Measurements from ENCODE around the gene RHBDL3. TPM values are rescaled to one million over a fixed set of nuclear protein-coding genes. Genes with fewer than 3 reads are reported as not detected.
"Not testable (repeated sequence)": the region's sequence is repeated elsewhere in the genome, so short reads cannot be mapped to it uniquely, and the experiment has no call there.

The RHBDL3 gene, protein sequence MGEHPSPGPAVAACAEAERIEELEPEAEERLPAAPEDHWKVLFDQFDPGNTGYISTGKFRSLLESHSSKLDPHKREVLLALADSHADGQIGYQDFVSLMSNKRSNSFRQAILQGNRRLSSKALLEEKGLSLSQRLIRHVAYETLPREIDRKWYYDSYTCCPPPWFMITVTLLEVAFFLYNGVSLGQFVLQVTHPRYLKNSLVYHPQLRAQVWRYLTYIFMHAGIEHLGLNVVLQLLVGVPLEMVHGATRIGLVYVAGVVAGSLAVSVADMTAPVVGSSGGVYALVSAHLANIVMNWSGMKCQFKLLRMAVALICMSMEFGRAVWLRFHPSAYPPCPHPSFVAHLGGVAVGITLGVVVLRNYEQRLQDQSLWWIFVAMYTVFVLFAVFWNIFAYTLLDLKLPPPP
- polyA plus RNA-seq (ENCODE audit: insufficient read length) = 1.1 TPM

DNA sequence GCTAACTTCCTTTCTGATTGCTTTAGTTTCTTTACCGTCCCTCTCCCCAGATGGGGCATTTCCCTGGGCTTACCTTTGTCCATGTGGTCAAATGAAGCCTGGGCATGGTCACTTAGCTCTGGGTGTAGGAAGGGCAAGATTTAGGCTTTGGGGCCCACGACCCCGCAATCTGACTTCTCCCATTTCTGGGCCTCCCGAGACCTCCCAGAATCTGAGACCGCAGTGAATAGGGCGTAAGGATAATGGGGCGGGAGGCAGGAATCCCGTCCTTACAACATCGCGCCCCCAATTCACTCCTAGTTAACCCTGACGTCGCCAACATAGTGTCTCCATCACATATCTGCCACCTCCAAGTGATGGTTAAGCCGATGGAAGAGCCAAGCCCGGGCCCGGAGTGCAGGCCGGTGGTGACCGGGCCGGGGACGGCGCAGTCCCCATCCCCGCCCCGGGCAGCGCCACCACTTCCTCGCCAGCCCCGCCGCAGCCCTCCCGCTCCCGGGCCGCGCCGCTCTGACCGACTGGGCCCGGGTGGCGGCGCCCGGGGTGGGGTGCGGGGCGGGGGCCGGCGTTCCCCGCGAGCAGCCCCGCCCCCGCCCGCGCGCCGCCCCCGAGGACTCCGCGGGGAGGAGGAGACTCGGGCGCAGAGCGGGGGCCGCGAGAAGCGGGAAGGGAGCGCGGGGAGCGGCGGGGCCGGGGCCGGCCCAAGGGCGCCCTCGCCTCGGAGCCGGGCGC lies at the start of gene RHBDL3:
Gene RHBDL3 (plus strand): TSS at position 641 of the 732 bp plus-strand sequence. CDS start 358 bp downstream, outside the sequence.
- DNase-seq (ENCODE audit: low read depth) = no peak

DNA sequence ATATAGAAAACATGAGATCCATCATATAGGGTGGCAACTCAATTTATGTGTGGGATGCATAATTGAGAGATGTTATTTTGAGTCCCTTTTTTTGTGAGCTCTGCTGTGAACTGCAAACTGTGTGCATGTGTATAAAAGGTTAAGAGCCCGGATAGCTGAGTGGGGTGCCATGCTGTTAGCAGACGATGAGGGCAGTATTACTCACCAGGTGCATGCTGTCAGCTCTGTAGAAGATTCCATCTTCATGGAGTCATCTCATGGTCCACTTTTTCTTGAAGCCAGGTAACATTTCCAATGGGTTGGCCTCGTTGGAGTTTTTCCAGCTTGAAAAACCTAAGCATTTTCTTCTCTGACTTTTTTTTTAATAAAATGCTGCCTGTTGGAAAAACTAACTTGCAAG lies 43.0 kb upstream of the RHBDL3 start:
- DNase-seq (ENCODE audit: low read depth) = no peak

GRCh38 chr17:32223703-32224102 lies 41.9 kb upstream of the RHBDL3 start:
- no peak for DNase-seq (ENCODE audit: low read depth)

DNA sequence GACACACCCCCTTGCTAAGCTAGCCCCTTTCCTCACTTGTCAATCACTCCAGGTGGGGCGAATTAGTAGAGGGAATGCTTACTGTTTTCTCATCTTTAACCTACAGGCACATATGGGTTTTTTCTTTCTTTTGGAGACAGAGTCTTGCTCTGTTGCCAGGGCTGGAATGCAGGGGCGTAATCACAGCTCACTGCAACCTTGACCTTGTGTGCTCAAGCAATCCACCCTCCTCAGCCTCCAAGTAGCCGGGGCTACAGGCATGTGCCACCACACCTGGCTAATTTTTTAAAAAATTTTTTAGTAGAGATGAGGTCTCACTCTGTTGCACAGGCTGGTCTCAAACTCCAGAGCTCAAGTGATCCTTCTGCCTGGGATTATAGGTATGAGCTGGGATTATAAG lies 38.7 kb upstream of the RHBDL3 start:
- no peak for DNase-seq (ENCODE audit: low read depth)

DNA sequence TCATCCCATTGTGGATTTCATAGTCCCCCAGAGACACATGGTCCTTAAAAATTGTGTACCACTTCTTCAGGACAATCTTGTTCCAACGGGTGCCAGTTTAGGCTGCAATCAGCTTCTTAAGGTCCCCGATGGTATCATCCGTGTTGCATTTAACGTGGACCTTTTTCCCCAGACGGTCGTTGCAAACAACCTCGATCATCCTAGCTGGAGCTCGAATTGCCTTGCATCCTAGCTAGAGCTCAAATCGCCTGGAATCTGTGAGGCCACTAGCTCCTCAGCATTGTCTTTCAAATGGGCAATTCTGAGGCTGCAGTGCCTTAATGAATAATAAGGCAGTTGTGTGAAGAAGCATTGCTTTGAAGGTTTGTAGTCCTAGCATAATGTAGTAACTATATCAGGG lies 37.7 kb upstream of the RHBDL3 start:
- no peak for DNase-seq (ENCODE audit: low read depth)

DNA sequence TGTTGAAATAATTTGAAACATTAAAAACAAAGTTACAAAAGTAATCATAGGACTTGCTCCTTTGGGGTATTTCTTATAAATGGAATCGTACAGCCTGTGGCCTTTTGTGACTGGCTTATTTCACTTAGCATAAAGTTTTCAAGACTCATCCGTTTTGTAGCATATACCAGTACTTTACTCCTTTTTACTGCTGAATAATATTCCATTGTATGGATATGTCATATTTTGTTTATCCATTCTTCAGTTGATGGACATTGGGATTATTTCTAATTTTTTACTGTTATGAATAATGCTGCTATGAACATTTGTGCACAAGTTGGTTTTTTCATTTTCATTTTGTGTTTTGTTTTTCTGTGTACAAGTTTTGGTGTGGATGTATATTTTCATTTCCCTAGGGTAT lies 30.0 kb upstream of the RHBDL3 start:
- DNase-seq (ENCODE audit: low read depth) = no peak

DNA sequence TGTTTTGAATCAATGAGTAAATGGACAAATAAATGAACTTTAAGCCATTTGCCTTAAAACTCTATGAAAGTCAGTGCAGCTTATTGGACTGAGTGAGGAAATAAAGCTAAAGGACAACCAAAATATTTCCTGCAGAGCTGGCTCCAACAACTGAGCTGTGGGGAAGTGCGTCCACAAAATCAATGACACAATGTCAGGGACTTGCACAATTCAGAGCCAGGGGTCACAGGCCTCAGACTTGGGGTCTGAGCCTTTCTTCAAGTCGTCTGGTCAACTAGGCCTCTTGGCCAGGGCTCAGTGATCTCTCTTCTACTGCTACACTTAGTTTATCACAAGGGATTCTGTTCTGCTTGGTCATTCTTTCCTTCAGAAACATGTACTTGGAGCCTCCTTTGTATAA lies 26.2 kb upstream of the RHBDL3 start:
- no peak for DNase-seq (ENCODE audit: low read depth)

GRCh38 chr17:32240750-32241149 lies 24.9 kb upstream of the RHBDL3 start:
- DNase-seq (ENCODE audit: low read depth) = no peak

DNA sequence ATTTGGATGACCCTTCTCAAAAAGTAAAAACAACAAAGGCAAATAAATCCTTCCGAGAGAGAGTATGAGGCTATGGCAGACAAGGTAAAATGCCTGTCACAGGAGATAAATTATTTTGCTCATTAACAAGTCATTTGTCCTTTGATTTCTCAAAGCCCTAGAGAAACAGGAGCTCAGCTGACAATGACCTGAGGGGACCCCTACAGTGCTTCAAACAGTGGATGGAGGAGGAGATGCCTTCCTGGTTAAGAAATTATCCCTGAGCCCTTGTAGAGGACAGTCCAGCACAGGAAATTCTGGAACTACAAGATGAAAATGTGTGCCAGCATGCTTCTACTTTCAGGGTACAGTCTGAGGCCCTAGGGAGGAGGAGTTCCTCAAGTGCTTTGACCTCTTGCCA lies 24.0 kb upstream of the RHBDL3 start:
- DNase-seq (ENCODE audit: low read depth) = no peak

GRCh38 chr17:32249475-32249874 lies 16.2 kb upstream of the RHBDL3 start:
- no peak for DNase-seq (ENCODE audit: low read depth)

DNA sequence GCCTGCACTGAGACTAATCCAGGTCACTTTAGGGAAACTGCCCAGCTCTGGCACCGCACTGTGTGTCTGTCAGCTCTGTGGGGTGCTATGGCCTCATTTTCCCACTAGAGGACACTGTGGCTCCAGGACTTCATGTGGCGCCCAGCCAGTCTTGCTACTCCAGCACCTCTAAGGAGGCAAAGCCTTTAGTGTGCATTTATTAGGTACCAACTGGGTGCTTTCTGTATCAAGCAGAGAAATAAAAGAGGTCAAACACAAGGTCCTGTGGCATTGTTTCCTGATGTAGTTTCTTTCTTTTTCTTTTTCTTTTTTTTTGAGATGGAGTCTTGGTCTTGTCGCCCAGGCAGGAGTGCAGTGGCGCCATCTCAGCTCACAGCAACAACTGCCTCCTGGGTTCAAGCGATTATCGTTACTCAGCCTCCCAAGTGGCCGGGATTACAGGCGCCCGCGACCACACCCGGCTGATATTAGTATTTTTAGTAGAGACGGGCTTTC lies 12.5 kb upstream of the RHBDL3 start:
- peak; percentile 41 for DNase-seq (ENCODE audit: low read depth)

GRCh38 chr17:32256012-32256700 lies 9.5 kb upstream of the RHBDL3 start:
- no peak for DNase-seq (ENCODE audit: low read depth)

GRCh38 chr17:32256701-32257019 lies 9.0 kb upstream of the RHBDL3 start:
- no peak for DNase-seq (ENCODE audit: low read depth)

GRCh38 chr17:32258383-32259140 lies 7.1 kb upstream of the RHBDL3 start:
- no peak for DNase-seq (ENCODE audit: low read depth)

- DNase-seq (ENCODE audit: low read depth) = no peak
These were observed 6.0 kb upstream of the RHBDL3 start for GRCh38 chr17:32259586-32259985.

- no peak for DNase-seq (ENCODE audit: low read depth)
These were observed 4.3 kb upstream of the RHBDL3 start for GRCh38 chr17:32261417-32261736.

- no peak for DNase-seq (ENCODE audit: low read depth)
These were observed 3.6 kb upstream of the RHBDL3 start for GRCh38 chr17:32261936-32262510.

DNA sequence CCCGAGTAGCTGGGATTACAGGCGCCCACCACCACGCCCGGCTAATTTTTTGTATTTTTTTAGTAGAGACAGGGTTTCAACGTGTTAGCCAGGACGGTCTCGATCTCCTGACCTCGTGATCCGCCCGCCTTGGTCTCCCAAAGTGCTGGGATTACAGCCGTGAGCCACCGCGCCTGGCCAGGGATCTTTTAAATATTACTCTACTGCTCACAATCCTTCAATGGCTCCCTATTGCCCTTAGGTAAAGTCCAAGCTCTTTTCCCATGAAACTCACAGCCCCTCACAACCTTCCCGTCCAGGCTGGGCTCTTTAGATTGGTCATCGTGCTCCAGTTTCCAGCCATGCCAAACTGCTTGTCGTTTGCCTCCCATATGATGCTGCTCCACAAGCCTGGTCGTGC lies 2.1 kb upstream of the RHBDL3 start:
- DNase-seq (ENCODE audit: low read depth) = not testable (repeated sequence)

- no peak for DNase-seq (ENCODE audit: low read depth)
These were observed 1.4 kb upstream of the RHBDL3 start for GRCh38 chr17:32264140-32264799.

DNA sequence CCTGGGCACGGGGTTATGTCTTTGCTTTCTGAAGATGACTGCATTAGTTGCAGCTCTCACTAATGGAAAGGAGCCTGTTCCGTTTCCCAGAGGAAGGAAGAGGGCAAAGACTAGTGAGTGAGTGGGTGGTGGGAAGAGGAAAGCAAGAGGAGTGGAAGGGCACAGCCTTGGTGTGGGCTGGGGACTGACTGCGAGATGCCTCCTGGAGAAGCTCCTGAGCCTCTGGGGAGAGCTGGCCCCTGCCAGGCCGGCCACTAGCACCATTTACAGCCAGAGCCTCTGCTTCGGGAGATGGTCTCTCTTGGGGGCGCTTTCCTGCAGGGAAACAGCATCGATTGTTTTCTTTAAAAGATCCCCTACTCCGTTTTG lies 825 bp upstream of the RHBDL3 start:
- DNase-seq (ENCODE audit: low read depth) = no peak

DNA sequence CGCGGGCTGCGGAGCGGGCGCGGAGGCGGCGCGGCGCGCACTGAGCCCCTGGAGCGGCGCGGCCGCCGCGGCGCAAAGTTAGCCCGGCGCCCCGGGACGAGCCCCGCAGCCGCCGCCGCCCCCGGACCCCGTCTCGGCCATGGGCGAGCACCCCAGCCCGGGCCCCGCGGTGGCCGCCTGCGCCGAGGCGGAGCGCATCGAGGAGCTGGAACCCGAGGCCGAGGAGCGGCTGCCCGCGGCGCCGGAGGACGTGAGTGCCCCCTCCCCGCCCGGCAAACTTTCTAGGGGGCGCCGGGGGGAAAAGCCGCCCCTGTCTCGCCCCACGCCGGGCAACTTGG lies 388 bp downstream of the RHBDL3 start:
- DNase-seq (ENCODE audit: low read depth) = no peak

Data from forelimb muscle (tissue), 1 donor.